GM19351 (cell line): Measurements from ENCODE around the gene DNAAF6.

Experiments used
- ATAC-seq: cut with Tn5 transposase; IDR thresholded peaks from one replicate; pipeline ENCODE4 v1.9.1; 2021; ENCODE audit warnings: mild to moderate bottlenecking, moderate library complexity; ENCODE audit not compliant: unreplicated experiment

Gene DNAAF6

GRCh38 chrX:107290019-107290418, 83.6 kb downstream of the DNAAF6 start:
- no peak for ATAC-seq

- ATAC-seq: no peak
Measured at GRCh38 chrX:107293056-107293455, 86.6 kb downstream of the DNAAF6 start.
